Measurements from ENCODE around the gene UGT2A3.

Gene UGT2A3

DNA sequence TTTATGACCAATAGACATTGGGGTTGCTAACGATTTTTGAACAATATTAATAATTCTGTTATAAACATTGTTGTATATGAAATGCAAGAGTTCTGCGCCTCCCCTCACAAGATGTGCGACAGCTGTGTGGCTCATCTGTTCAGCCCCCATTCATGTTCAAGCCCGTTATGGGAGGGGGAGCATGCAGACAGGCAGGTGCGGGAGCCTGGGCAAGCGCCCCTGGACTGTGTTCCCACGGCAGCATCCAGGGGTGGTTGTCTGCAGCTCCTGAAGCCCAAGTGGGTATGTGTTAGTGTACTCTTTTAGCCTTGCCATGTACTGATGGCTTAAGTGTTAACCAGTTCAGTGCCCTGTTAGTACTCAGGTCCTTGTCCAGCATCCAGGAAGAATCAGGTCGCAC is 34.6 kb downstream of the UGT2A3 start:
- DNase-seq = no peak

DNA sequence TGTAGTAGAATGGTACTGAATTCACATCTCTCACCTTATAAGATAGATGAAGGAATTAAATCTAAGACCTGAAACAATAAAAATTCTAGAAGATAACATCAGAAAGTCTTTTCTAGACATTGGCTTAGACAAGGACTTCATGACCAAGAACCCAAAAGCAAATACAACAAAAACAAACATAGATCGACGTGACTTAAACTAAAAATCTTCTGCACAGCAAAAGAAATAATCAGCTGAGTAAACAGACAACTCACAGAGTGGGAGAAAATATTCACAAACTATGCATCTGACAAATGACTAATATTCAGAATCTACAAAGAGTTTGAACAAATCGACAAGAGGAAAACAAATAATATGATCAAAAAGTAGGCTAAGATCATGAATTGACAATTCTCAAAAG is 38.8 kb downstream of the UGT2A3 start:
- no peak for DNase-seq

DNA sequence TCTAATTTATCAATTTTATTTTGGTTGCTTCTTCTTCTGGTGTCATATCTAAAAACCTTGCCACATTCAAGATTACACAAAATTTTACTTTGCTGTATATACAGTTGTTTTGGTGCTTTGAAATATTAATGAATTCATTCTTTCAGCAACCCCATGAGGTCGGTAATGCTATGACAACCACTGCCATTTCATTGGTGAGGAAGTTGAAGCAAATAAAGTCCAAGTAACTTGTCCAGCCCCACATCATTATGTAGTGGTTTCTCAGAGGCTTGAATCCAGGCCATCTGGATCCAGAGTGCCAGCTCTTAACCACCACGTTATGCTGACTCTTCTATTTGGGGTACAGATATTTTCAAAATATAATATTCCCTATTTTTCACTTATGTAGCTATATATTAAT is 42.2 kb downstream of the UGT2A3 start:
- DNase-seq = no peak

DNA sequence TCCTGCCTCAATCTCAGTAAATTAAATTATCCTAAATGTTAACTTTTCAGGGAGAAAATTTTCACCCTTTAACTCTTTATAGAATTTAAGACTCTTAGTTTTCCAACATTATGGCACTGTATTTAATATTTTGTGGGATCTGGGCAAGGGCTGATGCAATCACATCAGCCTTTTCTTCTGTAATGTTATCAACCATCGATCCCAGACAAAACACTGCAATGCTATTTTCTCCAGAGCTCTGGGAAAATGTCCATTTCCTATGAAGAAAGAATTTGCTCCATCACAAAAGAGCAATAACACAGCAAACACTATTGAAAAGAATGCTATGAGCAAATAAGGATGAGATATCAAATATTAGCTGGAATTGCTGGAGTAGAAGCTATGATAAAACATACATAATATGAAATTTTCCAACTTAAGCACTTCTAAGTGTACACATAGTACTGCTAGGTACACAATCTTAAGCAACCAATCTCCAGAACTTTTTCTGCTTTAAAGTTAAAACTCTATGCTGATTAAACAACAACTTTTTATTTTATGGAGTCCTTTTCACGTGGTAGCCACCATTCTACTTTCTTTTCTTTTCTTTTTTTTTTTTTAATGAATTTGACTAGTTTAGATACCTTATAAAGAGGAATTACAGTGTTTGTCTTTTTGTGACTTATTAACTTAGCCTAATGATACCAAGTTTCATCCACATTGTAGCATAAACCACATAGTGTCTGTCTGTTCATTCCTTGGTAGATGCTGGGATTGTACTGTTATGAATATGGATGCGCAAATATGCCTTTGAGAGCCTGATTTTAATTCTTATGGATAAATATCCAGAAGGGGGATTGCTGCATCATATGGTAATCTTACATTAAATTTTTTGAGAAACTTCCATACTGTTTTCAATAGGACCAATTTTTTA is 43.6 kb downstream of the UGT2A3 start:
- DNase-seq = no peak

GRCh38 chr4:68907245-68907644 is 44.4 kb downstream of the UGT2A3 start:
- DNase-seq = no peak

DNA sequence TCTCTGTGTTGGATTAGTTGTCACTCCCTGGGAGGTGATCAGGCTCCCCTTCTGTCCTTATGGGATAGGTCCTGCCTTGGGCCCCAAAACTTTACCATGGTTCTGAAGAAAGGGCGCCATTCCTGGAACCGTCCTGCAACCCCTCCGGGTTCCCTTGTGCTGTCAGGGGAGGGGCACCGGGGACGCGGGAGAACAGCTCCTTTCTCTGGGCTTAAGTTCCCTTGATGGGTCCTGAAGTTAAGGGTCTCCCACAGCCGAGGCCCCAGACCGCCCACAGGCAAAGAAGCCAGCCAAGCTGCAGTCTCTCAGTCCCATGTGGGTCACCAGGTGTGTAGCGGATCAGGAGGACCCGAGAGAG is 44.8 kb downstream of the UGT2A3 start:
- DNase-seq = no peak

DNA sequence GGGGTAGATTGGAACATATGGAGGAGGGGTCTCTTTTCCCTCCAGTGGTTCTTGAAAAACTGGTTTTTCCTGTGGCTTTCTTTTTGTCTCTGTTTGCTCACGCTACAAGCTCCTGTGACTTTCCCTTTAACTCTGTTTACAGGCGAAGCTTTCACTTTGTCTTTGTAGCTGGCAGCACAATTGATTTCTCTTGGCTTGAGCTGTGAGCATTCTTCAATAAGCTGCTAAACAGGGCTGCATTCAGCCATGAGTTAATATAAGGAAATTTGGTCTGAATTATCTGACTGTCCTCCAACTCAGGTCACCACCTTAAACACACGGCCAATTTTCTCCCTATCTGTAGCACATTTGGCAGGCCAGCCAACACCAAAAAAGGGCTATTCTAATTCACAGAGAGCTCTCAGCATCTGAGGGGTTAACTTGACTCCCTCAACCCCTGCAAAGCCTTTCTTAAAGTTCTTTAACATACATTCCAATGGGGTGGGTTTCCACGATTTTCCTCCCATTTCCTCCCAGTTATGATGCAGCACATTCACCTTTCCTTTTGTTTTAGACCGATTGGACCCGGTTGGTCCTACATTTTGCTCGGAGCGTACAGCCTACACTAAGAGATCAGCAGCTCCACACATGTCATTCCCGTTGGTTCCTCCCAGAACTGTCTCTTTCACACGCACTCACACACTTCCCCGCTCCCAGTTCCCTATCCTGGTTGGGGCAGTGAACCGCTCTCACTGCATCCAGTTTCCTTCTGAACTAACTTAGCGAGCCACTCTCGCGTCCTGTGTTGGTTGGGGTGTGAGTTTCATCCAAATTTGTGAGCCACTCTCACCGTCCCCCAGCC is 45.4 kb downstream of the UGT2A3 start:
- DNase-seq = no peak

DNA sequence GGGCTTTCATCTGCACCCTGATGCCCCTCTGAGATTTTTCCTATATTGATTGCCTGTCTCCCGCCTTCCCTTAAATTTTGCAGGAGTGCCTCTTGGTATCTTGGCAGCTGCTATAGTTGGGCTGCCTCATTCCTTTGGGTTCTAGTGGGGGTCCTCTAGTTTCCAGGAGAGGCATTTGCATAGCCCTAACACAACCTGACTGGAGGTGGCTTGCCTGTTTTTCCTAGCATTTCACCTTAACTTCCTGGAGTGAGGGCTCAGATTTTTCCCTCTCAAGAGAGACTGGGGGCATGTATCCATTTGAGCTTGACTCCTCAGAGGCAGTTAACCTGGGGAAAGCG is 46.0 kb downstream of the UGT2A3 start:
- DNase-seq = no peak

- DNase-seq = no peak
These were observed 46.8 kb downstream of the UGT2A3 start for GRCh38 chr4:68904786-68905185.

DNA sequence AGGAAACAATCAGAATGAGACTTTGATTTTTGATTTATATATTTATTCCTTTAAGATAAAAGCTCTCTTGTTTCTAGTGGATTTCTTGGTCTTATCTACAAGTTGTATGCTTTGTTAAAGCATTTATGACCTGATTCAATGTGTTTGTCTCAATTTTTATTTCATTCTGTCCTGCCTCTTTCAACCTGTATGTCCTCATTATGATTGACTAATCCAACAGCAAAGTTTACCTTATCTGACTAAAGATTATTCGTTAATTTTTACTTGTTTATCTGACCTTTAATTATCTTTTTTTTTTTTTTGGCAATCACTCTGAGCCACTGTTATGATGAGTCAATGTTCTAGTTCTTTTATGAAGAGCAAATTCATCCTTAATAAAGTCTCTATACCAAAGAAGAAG is 54.9 kb downstream of the UGT2A3 start:
- no peak for DNase-seq

DNA sequence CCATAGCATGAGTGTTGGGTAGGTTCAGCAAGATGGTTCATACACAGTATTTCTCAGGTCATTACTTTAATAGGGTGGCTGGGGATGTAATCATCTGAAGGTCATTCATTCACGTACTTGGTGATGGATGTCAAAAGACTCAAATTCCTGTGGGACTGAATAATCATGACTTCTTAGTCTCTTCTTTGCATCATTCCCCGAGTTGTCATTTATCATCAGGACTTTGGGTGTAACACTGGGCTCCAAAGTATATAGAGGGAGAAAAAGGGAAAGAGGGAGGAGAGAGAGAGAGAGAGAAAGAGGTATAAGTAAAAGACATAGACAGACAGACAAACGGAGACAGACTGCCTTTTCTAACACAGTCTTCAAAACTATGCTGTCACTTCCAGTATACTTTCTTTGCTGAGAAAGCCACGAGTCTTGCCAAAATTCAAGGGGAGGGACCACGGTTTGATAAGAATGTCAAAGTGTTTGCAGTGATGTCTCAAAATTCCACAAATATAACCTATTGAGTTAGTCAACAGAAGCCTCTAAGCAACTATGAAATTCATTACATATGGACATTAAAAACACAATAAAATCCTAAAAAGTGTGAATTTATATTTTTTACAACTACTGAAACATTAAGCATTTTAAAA is 55.9 kb downstream of the UGT2A3 start:
- DNase-seq = no peak

GRCh38 chr4:68892861-68893260 is 58.7 kb downstream of the UGT2A3 start:
- DNase-seq = no peak

DNA sequence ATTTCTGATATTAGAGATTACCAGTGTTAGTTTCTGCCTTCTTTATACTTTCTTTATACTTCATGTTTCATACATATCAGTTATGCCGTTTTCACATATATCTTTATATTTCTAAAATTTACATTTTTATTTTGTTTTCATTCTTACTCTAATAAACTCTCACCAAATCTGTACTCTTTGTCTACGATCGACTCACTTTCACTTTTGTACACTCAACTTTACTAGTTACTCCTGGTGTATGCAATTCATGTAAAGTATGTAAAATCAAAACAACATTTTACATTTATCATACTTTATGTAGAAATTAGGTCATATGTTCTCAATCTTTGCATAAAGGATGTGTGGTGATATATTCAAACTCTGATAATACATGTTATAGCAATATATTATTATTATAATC is 59.9 kb downstream of the UGT2A3 start:
- no peak for DNase-seq

- no peak for DNase-seq
These were observed 66.1 kb downstream of the UGT2A3 start for GRCh38 chr4:68885545-68885944.

DNA sequence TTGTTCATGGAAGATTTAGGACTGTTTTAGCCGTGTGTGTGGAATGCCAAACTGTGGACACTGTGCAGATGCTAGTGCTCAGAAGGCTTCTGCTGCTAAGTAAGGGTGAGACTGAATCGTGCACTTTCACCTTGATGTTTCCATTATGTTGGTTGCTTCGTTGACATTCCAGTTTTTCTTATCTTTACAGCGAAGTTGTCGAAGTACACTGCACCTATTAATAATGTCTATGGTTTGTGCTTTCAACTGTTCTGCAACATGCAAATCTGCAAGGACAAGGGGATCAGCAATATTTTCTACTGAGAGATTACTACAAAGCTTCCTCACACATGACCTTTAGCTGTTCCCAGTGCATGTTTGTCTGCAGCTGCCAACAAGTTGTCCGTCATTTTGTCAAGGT is 67.7 kb downstream of the UGT2A3 start:
- no peak for DNase-seq
